ENCODE measurements around the gene PAGR1. TPM values are rescaled to one million over a fixed set of nuclear protein-coding genes. Genes with fewer than 3 reads are reported as not detected.

Gene PAGR1
- total RNA-seq, 1 donor from 2014 or later: 10.8 TPM

DNA sequence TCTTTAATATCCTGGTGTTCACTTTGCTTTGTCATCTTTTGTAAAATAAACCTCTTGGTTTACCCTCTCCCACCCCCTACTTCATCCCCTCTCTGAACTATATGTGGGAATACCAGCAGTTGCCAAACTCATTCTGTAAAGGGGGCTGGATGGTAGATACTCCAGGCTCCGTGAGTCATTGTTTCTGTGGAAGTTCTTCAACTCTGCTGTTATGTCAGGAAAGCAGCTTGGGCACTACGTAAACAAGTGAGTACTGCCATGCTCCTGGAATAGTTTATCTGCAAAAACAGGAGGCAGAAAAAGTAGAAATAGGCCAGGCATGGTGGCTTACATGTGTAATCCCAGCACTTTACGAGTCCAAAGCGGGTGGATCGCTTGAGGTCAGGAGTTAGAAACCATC lies 21.9 kb downstream of the PAGR1 start:
- DNase-seq: no peak

DNA sequence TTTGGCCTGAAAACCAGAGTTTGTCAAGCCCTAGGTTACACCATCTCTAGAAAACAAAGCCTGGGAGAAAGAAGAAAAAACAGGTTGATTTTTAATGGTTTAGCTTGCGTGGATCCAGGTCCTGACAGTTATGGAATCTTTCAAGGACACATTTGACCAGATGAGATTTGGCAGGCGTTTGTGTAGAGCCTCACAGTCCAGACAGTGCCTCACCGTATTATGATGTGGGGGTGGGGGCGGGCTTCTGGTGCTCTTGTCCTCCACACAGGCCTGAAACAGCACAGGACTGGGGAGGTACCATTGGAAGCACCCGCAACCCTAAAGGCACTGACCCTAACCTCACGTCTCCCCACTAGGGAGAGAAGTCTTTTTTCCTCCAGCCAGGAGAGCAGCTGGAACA lies 23.9 kb downstream of the PAGR1 start:
- DNase-seq: no peak

DNA sequence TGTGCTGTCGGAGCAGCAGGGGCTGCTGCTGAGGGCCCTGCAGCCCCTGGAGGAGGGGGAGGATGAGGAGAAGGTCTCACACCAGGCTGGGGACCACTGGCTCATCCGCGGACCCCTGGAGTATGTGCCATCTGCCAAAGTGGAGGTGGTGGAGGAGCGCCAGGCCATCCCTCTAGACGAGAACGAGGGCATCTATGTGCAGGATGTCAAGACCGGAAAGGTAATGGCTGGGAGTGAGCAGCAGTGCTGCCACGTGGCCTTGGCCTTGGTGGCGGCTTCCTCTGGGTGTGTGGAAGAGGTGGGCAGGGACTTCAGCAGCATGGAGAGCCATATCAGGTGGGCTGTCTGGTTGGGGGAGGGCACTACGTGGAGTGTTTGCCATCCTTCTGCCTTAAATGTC lies 24.3 kb downstream of the PAGR1 start:
- DNase-seq: no peak

DNA sequence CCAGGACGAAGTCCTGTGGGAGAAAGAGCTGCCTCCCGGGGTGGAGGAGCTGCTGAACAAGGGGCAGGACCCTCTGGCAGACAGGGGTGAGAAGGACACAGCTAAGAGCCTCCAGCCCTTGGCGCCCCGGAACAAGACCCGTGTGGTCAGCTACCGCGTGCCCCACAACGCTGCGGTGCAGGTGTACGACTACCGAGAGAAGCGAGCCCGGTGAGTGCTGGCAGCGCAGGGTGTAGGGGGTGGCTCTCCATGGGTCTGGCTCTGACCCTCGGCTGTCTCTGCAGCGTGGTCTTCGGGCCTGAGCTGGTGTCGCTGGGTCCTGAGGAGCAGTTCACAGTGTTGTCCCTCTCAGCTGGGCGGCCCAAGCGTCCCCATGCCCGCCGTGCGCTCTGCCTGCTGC lies 25.7 kb downstream of the PAGR1 start:
- no peak for DNase-seq

DNA sequence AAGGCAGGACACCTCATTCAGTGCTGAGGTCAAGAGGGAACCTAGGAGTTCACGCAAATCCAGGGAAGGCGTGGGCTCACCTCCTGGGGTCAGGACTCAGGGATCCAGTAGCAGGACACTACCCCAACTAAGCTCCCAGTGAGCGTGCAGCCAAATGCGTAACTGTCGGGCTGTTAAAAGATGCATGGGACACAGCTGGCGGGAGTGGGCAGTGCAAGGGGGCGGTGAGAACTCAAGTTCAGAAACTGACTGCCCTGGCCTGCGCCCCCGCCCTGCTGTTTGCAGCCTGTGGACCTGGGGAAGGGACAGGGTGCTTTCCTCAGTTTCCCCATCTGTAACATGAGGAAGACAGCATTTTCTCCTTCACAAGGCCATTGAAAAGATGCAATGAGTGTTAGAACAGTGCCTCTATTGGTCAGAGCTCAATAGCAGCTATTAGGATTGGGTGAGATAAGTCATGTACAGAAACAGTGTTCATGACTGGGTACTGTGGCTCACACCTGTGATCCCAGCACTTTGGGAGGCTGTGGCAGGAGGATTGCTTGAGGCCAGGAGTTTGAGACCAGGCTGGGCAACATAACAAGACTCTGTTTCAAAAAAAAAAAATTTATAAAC lies 26.9 kb downstream of the PAGR1 start:
- no peak for DNase-seq

DNA sequence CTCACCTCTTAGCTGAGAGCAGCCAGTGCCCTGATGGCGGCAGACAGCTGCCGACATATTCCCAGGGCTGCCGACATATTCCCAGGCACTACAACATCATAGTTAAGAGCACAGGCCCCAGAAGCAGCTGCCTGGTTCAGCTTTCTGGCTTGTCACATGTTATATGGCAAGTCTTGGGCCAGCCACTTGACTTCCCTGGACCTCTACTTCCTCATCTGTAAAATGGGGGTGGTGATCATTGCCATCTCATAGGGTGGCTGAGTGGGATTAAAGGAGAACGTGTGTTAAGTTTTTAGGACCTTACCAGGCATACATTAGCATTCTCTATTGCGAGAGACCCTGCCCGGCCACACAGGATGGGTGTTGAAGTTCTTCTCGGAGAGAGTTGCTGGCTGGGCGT lies 28.0 kb downstream of the PAGR1 start:
- no peak for DNase-seq

DNA sequence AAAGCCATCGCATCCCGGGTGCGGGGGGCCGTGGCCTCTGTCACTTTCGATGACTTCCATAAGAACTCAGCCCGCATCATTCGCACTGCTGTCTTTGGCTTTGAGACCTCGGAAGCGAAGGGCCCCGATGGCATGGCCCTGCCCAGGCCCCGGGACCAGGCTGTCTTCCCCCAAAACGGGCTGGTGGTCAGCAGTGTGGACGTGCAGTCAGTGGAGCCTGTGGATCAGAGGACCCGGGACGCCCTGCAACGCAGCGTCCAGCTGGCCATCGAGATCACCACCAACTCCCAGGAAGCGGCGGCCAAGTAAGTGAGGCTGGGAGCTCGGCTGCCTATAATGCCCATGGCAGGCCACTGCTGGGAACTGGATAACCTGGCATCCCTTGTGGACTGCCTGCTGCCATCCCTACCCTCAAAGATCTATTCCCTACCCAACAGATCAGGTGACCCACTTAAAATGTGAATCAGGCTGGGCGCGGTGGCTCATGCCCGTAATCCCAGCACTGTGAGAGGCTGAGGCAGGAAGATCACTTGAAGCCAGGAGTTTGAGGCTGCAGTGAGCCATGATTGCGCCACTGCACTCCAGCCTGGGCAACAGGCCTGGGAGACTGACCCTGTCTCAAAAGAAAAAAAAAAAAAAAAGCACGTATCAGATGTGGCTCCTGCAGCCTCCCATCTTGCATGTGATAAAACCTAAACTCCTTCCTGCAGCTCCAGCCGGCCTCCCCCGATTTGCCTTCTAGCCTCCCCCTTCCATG lies 28.8 kb downstream of the PAGR1 start:
- no peak for DNase-seq

DNA sequence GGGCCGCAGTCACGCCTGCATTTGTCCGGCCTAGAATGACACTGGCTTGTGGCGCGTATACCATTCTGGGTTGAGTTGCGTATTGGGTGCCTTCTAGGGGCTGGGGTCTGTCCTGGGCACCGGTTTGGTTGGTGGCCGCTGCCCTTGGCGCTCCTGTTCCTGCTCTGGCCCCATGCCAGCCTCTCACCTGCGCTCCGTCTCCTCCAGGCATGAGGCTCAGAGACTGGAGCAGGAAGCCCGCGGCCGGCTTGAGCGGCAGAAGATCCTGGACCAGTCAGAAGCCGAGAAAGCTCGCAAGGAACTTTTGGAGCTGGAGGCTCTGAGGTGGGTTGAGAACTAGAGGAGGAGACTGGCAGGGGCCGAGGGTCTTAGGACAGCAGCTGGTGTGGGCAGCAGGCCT lies 29.7 kb downstream of the PAGR1 start:
- no peak for DNase-seq

DNA sequence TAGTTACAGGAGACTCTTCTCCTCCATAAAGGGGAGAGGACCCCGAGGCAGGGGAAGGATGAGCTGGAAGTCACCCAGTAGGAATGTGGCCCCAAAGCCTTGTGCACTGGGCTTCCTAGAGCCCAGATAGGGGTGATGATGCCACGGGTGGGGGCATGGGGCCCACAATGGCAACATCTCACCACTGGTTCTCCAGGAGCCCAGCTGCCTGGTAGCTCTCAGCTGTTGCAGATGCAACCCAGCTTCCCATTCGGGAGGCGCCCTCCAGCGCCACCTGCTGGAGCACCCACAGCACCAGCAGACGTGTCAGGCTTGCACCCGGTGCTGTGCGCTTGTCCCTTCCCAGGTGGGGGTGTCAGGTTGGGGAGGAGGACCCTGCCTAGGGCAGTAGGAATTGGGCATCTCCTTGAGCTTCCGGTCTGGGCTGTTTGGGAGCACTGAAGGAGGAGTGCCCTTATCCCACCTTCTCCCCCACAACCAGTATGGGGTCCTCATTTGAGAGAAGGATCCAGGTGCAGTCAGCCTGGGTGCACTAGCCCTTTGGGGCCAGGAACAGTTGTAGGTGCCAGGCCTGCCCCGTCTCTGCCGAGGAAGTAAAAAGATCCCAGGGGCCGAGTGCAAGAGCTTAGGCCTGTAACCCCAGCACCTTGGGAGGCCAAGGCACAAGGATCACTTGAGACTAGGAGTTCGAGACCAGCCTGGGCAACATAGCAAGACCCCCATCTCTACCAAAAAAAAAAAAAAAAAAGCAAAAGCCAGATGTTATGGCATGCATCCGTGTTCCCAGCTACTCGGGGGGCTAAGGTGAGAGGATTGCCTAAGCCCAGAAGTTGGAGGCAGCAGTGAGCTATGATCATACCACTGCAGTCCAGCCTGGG lies 32.7 kb downstream of the PAGR1 start:
- DNase-seq: peak; percentile 54

DNA sequence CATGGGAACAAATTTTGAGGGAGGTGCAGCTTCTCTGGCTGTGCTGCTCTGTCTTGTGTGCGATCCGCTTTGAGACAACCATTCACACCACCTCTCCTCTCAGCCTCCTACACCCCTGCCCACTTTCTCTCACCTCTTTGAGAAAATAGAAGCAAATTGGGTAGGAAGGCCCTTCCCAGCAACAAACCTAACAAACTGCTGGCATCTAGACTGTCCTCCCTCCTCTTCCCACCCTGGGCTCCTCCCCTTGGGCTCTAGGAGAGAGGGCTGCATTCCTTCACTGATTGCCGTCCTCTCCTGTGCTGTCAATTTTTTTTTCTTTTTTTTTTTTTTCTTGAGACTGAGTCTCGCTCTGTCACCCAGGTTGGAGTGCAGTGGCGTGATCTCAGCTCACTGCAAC lies 33.6 kb downstream of the PAGR1 start:
- DNase-seq: peak; percentile 14

DNA sequence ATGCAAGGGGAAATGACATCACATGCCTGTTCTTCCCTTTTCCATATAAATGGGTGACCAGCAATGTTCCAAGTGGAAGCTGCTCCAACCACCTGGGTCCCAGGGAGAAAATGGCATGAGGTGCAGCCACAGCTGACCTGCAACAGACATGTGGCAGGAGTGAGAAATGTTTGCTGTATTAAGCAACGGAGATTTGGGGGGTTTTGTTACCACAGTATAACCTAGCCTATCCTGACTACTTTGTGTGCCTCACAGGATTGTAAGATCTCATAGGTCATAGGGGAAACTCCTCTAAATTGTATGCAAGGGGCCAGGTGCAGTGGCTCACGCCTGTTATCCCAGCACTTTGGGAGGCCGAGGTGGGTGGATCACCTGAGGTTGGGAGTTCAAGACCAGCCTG lies 35.0 kb downstream of the PAGR1 start:
- no peak for DNase-seq

DNA sequence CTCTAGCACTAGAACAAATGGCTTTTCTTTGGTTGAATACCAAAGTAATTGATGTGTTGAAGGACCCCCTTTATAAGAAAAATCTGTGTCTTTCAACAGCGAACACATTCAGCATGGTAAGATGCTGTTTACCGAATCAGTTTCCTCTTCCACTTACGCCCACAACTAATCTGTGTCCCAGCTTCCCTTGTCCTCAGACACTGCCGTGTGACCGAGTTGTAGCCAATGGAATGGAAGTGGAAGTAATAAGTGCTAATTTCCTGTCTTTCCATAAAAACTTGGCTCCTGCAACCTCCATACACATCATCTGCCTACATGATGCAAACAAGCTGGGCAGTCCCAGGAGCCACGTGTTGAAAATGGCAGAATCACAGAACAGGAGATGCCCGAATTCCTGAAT lies 36.7 kb downstream of the PAGR1 start:
- DNase-seq: no peak

DNA sequence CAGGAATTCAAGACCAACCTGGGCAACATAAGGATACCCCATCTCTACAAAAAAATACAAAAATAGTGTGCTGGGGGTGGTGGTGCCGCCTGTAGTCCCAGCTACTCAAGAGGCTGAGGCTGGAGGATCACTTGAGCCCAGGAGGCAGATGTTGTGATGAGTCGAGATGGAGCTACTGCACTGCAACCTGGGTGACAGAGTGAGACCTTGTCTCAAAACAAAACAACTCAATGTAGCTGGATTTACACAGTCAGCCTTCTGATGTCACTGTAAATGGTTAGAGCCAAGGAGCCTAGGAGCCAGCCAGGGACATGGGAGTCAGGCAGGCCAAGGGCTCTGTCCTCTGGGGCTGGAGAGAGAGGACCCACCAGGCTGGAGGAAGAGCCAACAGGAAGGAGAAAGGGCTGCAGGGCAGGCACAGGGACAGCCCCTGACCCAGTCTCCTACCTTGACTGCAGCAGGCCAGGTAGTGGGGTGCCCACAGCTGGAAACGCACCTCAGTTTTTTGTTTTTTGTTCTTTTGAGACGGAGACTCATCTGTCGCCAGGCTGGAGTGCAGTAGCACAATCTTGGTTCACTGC lies 38.7 kb downstream of the PAGR1 start:
- DNase-seq: no peak

DNA sequence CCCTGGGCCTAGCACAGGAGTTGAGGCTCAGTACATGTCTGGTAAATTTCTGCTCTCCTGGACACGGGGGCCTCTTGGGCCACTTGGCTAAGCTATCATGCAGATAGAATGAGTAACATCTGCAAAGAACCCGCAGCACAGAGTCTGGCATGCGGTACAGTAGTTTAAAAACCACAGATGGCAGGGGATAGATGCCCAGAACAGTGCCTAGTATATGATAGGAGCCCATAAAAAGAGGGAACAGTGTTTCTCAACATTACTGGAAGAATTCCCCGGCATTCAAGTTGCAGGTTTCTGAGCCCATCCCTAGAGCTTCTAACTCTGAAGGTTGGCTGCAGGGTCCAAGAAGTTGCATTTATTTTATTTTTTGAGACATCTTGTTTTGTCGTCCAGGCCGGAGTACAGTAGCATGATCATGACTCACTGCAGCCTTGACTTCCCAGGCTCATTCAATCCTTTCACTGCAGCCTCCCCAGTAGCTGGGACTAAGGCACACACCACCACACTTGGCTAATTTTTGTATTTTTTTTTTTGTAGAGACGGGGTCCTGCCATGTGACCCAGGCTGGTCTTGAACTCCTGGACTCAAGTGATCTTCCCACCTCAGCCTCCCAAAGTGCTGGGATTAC lies 41.3 kb downstream of the PAGR1 start:
- no peak for DNase-seq

DNA sequence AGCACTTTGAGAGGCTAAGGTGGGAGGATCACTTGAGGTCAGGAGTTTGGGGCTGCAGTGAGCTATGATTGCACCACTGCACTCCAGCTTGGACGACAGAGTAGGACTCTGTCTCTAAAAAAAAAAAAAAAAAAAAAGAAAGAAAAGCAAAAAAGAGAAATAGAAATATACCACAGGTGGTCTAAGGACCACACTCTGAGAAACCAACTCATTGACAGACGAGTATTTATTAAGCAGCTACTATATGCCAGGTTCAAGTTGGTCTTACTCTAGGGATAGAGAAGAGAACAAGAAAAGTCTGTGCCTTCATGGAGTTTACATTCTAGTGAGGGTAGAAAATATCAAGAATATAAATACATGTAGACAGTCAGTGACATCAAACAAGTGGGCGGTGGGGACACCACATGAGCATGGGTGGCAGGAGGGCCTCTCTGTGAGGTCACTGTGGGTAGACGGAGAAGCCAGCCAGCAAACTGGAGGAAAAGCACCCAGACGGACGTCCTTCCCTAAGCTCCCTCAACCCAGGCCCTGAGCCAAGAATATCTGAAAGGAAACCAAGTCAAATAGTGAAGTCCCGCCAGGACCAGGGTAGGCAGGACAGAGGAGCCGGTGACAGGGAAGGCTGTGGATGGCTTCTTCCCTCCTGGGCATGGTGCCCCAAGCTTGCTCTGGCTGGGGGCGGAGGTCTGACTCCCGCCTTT lies 42.3 kb downstream of the PAGR1 start:
- DNase-seq: no peak

DNA sequence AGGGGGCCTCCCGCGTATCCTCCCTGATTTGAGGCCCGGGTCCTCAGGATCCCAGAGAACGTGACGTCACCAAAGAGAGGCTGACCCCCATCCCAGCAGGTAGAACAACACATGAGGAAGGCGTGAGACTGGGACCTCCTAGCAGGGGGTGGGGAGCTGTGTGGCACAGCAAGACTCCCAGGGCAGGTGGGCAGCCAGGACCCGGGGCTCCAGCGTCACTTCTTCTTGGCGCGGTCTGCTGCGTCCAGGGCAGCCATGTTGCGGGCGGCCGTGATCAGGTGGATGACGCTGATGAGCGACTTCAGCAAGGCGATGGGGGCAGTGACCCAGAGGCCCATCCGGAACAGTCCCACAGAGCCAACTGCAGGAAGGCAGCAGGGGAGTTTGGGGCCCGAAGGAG lies 43.0 kb downstream of the PAGR1 start:
- DNase-seq: no peak

DNA sequence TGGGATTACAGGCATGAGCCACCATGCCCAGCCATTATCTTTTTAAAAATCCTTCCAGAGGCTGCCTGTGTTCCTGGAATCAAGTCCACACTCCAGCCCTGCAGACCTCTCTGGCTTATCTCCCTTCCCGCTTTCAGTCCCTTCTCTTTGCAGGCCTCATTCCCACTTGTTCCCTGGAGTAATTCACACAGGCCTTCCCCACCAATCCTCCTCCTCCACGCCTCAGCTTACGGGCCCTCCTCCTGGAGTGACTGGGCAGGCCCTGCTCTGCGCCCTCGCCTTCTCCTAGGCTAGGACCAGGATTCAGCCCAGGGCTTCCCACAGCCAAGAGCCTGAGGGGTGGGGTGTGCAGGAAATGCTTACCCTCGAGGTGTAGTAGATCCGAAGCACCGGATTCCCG lies 44.3 kb downstream of the PAGR1 start:
- no peak for DNase-seq

DNA sequence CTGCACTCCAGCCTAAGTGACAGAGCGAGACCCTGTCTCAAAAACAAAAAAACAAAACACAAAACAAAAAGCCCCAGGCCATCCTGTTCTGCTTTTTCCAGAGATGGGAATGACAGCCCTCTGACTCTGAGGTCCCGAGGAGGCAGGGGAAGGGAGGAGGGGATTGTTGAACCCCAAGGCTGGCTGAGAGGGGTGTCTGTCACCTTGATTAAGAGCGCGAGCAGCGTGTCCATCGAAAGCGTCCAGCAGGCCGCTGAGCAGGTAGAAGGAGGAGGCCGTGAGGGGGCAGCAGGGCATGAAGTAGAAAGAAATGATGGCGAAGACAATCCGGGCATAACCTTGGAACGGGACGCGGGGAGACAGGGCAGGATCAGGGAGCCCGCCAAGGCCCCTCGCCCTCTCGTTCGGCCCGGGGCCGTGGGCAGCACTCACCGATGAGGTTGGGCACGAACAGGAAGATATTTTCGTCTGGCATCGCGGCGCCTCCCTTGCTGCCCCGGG lies 46.5 kb downstream of the PAGR1 start:
- DNase-seq: no peak

DNA sequence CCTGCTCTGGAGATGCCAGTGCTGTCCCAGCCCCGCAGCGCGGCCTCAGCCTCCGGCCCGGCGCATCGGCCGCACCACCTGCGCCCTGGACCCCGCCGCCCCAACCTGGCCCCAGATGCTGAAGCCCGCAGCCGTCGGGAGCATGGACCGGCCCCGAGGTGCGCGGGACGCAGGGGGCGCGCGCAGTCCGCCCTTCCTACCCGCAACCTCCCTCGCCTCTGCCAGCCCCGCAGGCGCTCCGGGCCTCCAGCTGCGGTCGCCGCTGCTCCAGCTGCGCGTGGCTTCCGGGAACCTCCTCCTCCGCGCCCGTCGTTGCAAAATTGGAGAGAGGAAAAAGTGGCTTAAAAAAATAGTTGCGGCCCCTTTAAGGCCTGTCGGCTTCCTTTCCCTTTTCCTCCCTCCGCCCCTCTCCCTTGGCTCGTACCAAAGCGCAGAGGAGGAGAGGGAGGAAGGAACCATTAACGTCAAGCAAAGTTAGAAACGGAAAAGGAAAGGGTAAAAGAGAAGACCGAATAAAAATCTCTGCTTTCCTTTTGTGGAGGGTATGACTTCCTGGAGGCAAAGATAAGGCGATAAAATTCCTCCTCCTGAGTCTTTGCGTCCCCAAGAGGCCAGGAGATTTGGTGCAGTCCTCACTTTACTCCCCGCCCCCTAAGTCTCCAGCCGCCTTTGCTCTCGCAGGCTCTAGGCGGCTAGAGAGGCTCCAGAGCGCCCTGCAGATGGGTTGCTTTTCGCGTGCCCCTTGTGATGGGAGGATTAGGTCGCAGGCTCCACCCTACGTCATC lies 47.1 kb downstream of the PAGR1 start, which contains the start of gene CDIPT:
TSS of gene CDIPT (minus strand) at position 343 of the 785 bp plus-strand sequence. CDS start 369 bp downstream, outside the sequence.
- peak; percentile 92 for DNase-seq

DNA sequence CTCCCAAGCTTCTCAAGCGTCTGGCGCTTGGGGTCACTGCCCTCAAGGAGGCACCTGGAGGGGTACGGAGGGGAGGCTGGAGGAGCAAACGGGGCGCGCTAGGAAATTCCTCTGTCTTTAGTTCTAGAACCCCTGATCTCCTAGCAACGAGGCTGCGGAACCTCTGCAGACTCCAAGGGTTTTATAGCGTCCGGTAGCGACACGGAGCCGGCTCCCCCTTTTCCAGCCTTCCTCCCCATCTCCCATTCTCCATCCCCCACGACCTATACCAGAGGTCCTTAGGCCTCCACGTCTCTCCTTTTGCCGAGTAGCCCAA lies 47.7 kb downstream of the PAGR1 start:
- no peak for DNase-seq

DNA sequence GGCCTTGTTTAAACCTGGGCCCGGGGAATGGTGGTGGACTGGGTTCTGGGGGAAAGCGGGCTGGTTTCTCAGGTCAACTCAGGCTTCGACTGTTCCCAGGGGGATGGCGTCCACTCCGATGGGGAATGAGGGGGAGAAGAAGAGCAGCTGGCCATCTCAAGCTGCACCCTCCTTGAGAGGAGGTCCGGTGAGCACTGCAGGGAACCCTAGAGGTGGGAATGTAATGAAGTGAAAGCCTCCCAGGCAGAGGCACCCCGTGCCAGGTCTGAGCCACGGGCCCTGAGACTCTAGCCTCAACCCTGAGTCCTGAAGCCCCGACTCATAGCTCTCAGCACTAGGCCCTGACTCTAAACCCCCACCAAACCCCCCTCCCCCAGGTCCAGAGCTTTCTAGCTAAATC lies 48.3 kb downstream of the PAGR1 start:
- no peak for DNase-seq
